Measurements from ENCODE around the gene ARMCX6.
A peak's percentile ranks its signal among the peaks of the same experiment; 100 is the strongest.
"Not testable (repeated sequence)": the region's sequence is repeated elsewhere in the genome, so short reads cannot be mapped to it uniquely, and the experiment has no call there.

The ARMCX6 gene

DNA sequence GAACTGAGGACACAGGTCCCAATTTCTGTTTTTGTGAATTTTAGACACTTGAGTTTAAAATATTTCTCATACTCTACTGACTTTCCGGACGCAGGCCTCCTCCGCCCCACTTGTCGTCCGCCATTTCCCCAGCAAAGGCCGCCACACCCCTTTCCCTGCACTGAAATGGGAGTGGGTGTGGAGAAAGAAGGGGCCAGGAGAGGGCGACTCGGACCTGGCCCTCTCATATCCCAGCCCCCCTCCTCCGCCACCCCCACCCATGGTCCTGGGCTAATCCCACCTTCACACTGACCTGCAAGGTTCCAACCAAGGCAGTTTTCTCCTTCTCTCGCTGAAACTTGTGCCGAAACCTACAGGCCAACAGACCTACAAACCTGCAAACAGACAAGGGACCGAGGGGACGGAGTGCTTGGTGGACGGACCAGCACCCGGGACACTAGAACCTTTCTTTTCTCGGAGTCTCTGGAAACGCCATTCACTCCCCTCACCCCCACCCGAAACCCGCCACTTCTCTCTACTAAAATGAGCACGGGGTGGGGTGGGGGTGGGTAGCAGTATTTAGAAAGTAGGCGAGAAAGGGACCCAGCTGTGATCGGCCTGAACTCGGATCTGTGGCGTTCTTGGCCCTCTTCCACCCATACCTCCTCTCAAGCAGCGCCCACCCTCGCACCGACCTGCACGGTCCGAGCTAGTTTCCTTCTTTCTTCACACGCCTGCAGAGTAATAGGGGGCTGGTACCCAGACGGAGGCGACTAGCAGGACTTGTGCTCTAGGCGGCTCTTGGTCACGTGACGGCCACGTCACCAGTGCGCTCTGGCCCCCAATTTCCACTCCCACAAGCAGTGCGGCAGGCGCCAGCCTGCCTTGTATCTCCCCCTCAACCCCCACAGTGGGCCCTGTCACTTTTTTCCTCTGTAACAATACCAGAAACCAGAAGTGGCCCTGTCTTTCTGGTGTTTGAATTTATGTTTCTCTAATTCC is at the start of gene ARMCX6:
Gene ARMCX6, minus strand, starts transcription at position 790 of the 981 bp plus-strand sequence. CDS start 1,380 bp downstream, outside the sequence.
- Histone ChIP-seq H3K4me1 (ENCODE audit: control insufficient read depth, insufficient read depth, low read length, unreplicated experiment) (peaks cover 13% of the 10 kb centered on the region), H3K79me2 (ENCODE audit: control insufficient read depth, insufficient read depth, low read length, unreplicated experiment) (peaks cover 9% of the 10 kb centered on the region), H3K27me3 (ENCODE audit: insufficient read depth, low read length) (no peaks in the 10 kb centered on the region), H3K4me3 (ENCODE audit: low read depth, low read length) (peak within 1 kb of the TSS; percentile 92), H3K27ac (ENCODE audit: low read depth, low read length) (peak within 1 kb of the TSS; percentile 26; the same call in 1 of the 2 replicates), H2AFZ (ENCODE audit: low read length, unreplicated experiment) (peak within 1 kb of the TSS; percentile 89), H3K36me3 (ENCODE audit: insufficient read depth, low read length) (no peaks in the 10 kb centered on the region)

DNA sequence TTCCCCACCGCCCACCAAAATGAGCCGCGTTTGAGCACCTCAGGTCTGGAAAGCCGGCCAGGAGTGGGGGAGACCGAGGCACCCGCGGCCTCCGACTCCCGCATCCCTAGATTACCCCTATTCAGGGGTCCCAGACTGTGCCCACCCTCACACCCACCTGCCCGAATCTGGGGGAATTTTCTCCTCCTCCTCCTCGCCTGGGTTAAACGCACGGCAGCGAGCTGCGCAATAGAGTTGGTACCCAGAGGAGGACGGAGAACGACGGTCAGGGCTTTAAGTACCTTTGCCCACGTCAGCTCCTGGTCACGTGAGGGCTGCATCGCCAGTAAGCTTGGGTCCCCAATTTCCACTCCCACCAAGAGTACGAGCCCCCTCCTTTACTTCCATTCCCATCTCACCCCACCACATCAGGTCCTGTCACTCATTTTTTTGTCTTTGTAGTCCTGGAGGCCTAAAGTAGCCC is 41.8 kb upstream of the ARMCX6 start, which contains the start of gene ARMCX2:
Gene ARMCX2, minus strand, starts transcription at position 250 of the 463 bp plus-strand sequence. CDS start 2,262 bp downstream, outside the sequence.
- Histone ChIP-seq H3K4me3 (ENCODE audit: low read depth, low read length) (peak within 1 kb of the TSS; percentile 93), H3K79me2 (ENCODE audit: control insufficient read depth, insufficient read depth, low read length, unreplicated experiment) (peaks cover 13% of the 10 kb centered on the region), H3K4me1 (ENCODE audit: control insufficient read depth, insufficient read depth, low read length, unreplicated experiment) (peaks cover 4% of the 10 kb centered on the region), H3K27ac (ENCODE audit: low read depth, low read length) (no peak within 1 kb of the TSS), H2AFZ (ENCODE audit: low read length, unreplicated experiment) (peak within 1 kb of the TSS; percentile 85), H3K27me3 (ENCODE audit: insufficient read depth, low read length) (no peaks in the 10 kb centered on the region), H3K36me3 (ENCODE audit: insufficient read depth, low read length) (no peaks in the 10 kb centered on the region)

DNA sequence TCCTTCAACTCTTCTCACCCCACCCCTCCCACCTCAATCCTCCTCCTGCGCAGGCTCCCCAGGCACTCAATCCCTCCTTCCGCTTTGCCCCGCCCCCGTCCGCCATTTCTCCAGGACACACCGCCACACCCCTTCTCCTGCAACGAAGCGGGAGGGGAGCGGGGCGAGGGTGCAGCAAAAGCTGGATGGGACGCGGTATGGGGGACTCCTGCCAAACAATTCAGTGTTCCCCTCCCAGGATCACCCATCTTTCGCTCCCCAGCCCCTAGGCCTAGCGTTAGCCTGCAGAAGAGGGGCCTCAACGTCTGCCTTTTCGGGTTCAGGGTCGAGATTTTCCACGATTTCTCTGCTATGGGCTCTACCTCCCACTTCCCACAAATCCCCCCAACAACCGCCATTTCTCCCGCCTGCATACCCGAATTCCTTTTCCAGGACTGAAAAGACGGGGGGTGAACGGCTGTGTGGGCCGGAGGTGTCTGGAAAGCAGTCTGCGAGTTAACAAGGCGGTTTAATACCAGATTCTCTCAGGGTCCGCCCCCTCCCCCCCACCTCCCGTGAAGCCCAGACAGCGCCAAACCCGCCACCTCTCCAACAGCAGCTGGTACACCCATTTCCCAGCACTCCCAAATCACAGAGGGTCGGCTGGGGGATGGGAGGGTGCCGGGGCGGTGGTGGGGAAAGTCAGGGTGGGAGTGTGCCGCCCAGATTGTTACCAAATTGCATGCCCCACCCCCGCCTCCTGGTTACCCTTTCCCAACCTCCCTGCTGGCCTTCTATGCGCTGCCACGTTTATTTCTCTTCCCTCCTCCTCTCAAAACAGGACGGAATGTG is 41.1 kb upstream of the ARMCX6 start:
- H3K36me3 ChIP-seq (ENCODE audit: insufficient read depth, low read length): no peaks in the 10 kb centered on the region
- no peaks in the 10 kb centered on the region for H3K27me3 ChIP-seq (ENCODE audit: insufficient read depth, low read length)
- H3K4me3 ChIP-seq (ENCODE audit: low read depth, low read length): peak overlapping the region; percentile 93
- H3K79me2 ChIP-seq (ENCODE audit: control insufficient read depth, insufficient read depth, low read length, unreplicated experiment): peaks cover 13% of the 10 kb centered on the region
- H2AFZ ChIP-seq (ENCODE audit: low read length, unreplicated experiment): peak overlapping the region; percentile 85
- H3K4me1 ChIP-seq (ENCODE audit: control insufficient read depth, insufficient read depth, low read length, unreplicated experiment): peaks cover 4% of the 10 kb centered on the region
- no peak overlapping the region for H3K27ac ChIP-seq (ENCODE audit: low read depth, low read length)

DNA sequence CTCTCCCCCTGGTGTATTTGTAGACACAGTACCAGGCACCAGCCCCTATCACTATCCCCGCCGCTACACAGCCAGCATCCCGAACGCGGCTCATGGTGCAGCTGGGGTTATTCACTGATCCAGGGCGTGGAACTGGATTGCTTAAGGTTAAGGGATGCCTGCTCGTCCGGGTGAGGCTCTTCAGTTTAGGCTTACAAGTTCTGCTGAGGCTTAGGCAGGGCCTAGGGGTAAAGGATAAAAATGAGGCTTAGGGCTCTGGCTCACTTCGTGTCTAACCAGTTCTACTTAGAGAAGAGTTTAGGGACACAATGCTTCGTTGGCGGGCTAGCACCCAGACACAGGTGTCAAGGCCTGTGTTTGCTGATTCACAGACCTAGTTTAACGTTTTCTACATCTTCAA is 39.7 kb upstream of the ARMCX6 start:
- H3K79me2 ChIP-seq (ENCODE audit: control insufficient read depth, insufficient read depth, low read length, unreplicated experiment): peaks cover 13% of the 10 kb centered on the region

DNA sequence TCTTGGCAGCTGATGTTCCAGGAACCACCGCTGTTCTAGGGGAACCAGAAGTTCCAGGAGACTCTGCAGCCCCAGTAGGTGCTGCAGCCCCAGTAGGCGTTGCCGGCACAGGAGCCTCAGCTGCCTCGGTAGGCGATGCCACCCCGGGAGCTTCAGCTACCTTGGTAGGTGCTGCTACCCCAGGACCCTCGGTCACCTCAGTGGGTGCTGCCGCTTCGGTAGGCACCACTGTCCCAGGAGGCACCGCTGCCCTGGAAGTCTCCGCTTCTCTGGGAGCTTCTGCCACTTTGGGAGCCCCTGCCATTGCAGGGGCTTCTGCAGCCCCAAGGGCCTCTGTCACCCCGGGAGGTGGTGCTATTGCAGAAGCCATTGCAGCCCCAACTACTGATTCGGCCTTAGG is 39.0 kb upstream of the ARMCX6 start:
- H3K4me1 ChIP-seq (ENCODE audit: control insufficient read depth, insufficient read depth, low read length, unreplicated experiment): peaks cover 4% of the 10 kb centered on the region
- no peak overlapping the region for H2AFZ ChIP-seq (ENCODE audit: low read length, unreplicated experiment)
- H3K4me3 ChIP-seq (ENCODE audit: low read depth, low read length): no peak overlapping the region
- no peaks in the 10 kb centered on the region for H3K27me3 ChIP-seq (ENCODE audit: insufficient read depth, low read length)
- no peaks in the 10 kb centered on the region for H3K36me3 ChIP-seq (ENCODE audit: insufficient read depth, low read length)
- peaks cover 13% of the 10 kb centered on the region for H3K79me2 ChIP-seq (ENCODE audit: control insufficient read depth, insufficient read depth, low read length, unreplicated experiment)
- H3K27ac ChIP-seq (ENCODE audit: low read depth, low read length): no peak overlapping the region

More for the DNA sequence above, 39.7 kb upstream of the ARMCX6 start:
- Histone ChIP-seq H3K4me3 (ENCODE audit: low read depth, low read length) (no peak overlapping the region), H3K27me3 (ENCODE audit: insufficient read depth, low read length) (no peaks in the 10 kb centered on the region), H3K36me3 (ENCODE audit: insufficient read depth, low read length) (no peaks in the 10 kb centered on the region), H3K4me1 (ENCODE audit: control insufficient read depth, insufficient read depth, low read length, unreplicated experiment) (peaks cover 4% of the 10 kb centered on the region), H2AFZ (ENCODE audit: low read length, unreplicated experiment) (no peak overlapping the region), H3K27ac (ENCODE audit: low read depth, low read length) (no peak overlapping the region)

DNA sequence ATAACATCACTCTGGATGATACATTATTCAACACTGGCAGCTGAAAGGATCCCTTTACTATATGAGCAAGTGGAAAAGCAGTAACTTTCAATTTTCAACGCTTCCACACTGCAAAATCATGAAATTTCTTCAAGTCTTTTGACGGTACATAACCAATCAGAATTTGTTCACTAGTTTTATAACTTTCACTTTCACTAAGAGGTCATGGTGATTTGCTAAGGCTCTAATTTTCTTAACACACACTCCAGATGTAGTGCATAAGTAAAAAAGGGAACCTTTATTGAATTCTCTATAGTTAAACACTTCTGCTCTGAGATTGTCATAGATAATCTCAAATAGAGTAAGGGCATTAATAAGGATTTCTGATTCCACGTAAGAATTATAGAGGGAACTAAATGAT is 37.7 kb upstream of the ARMCX6 start:
- Histone ChIP-seq H3K27me3 (ENCODE audit: insufficient read depth, low read length) (no peaks in the 10 kb centered on the region), H3K27ac (ENCODE audit: low read depth, low read length) (no peak overlapping the region), H3K79me2 (ENCODE audit: control insufficient read depth, insufficient read depth, low read length, unreplicated experiment) (peaks cover 13% of the 10 kb centered on the region), H3K36me3 (ENCODE audit: insufficient read depth, low read length) (no peaks in the 10 kb centered on the region), H3K4me1 (ENCODE audit: control insufficient read depth, insufficient read depth, low read length, unreplicated experiment) (peaks cover 4% of the 10 kb centered on the region), H2AFZ (ENCODE audit: low read length, unreplicated experiment) (no peak overlapping the region), H3K4me3 (ENCODE audit: low read depth, low read length) (no peak overlapping the region)

DNA sequence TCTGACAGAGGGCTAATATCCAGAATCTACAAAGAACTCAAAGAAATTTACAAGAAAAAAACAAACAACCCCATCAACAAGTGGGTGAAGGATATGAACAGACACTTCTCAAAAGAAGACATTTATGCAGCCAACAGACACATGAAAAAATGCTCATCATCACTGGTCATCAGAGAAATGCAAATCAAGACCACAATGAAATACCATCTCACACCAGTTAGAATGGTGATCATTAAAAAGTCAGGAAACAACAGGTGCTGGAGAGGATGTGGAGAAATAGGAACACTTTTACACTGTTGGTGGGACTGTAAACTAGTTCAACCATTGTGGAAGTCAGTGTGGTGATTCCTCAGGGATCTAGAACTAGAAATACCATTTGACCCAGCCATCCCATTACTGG is 29.9 kb upstream of the ARMCX6 start:
- not testable (repeated sequence) for H3K4me1 ChIP-seq (ENCODE audit: control insufficient read depth, insufficient read depth, low read length, unreplicated experiment); H2AFZ ChIP-seq (ENCODE audit: low read length, unreplicated experiment); H3K27me3 ChIP-seq (ENCODE audit: insufficient read depth, low read length); H3K4me3 ChIP-seq (ENCODE audit: low read depth, low read length); H3K27ac ChIP-seq (ENCODE audit: low read depth, low read length); H3K79me2 ChIP-seq (ENCODE audit: control insufficient read depth, insufficient read depth, low read length, unreplicated experiment); H3K36me3 ChIP-seq (ENCODE audit: insufficient read depth, low read length)

DNA sequence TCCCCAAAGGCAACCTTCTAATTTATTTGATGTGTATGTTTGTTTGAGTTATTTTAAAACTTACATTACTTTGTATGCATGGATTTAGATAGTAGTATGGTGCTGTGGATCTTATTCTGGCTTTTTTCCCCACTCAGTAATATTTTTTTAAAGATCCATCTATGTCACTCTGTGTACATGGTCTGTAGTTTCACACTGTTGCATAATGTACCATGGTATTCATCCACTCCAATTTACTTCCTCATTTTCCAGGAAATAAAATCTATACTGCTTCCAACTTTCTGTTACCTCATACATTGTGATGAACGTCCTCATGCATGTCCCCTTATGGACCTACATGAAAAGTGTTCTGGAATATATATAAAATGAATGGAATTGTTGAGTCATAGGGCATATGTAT is 24.3 kb upstream of the ARMCX6 start:
- Histone ChIP-seq H2AFZ (ENCODE audit: low read length, unreplicated experiment) (no peak overlapping the region), H3K27ac (ENCODE audit: low read depth, low read length) (no peak overlapping the region), H3K36me3 (ENCODE audit: insufficient read depth, low read length) (no peaks in the 10 kb centered on the region), H3K27me3 (ENCODE audit: insufficient read depth, low read length) (no peaks in the 10 kb centered on the region), H3K4me3 (ENCODE audit: low read depth, low read length) (no peak overlapping the region), H3K79me2 (ENCODE audit: control insufficient read depth, insufficient read depth, low read length, unreplicated experiment) (no peaks in the 10 kb centered on the region), H3K4me1 (ENCODE audit: control insufficient read depth, insufficient read depth, low read length, unreplicated experiment) (no peaks in the 10 kb centered on the region)

DNA sequence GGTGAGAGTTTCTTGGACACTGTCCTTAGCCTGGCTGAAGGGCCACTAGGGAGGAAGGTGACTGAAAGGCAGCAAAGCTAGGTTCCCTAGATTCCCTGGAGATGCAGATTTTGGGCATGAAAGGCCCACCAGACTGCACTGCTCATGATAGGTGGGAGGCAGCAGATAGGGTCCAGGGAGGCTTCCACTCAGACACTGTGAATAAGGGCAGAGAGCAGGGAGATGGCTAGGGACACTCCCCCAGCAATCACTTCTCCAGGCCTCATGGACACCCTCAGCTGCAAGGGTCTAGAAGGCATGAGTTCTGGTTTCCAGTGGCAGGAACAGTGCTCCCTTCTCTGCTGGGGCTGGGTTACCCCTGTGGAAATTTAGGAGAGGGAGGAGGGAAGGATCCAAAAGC is 21.8 kb upstream of the ARMCX6 start:
- no peaks in the 10 kb centered on the region for H3K27me3 ChIP-seq (ENCODE audit: insufficient read depth, low read length)

DNA sequence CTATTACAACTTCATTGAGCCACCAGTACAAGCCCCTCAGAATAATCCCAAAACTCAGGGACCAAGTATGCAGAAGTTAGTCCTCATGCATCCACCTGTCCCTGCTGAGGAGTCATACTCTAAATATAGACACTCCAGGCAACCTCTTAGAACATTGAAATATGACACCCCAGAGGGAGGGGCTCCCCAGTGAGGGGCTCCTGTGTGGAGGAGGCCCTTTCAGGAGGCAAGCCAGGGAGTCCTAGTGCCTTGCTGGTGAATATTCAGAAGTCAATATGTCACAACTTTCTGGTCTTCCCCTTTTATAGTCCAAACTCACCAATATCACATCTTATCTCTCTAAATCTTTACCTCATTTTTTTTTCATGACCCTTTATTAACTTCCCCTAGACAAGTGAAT is 1.6 kb upstream of the ARMCX6 start:
- Histone ChIP-seq H2AFZ (ENCODE audit: low read length, unreplicated experiment) (no peak overlapping the region), H3K79me2 (ENCODE audit: control insufficient read depth, insufficient read depth, low read length, unreplicated experiment) (peaks cover 24% of the 10 kb centered on the region), H3K27ac (ENCODE audit: low read depth, low read length) (no peak overlapping the region), H3K27me3 (ENCODE audit: insufficient read depth, low read length) (no peaks in the 10 kb centered on the region), H3K4me1 (ENCODE audit: control insufficient read depth, insufficient read depth, low read length, unreplicated experiment) (peaks cover 14% of the 10 kb centered on the region), H3K4me3 (ENCODE audit: low read depth, low read length) (no peak overlapping the region), H3K36me3 (ENCODE audit: insufficient read depth, low read length) (0 out of 2 replicates have a peak, but pooled peaks cover 1% of the 10 kb centered on the region)

More for the DNA sequence above, 21.8 kb upstream of the ARMCX6 start:
- H2AFZ ChIP-seq (ENCODE audit: low read length, unreplicated experiment): no peak overlapping the region
- H3K4me3 ChIP-seq (ENCODE audit: low read depth, low read length): no peak overlapping the region
- no peaks in the 10 kb centered on the region for H3K36me3 ChIP-seq (ENCODE audit: insufficient read depth, low read length)
- no peaks in the 10 kb centered on the region for H3K4me1 ChIP-seq (ENCODE audit: control insufficient read depth, insufficient read depth, low read length, unreplicated experiment)
- H3K27ac ChIP-seq (ENCODE audit: low read depth, low read length): no peak overlapping the region
- no peaks in the 10 kb centered on the region for H3K79me2 ChIP-seq (ENCODE audit: control insufficient read depth, insufficient read depth, low read length, unreplicated experiment)

Measured in ACC112 (cell line).